Osteoblast (primary cell): ENCODE measurements around the gene ADAT1. TPM values are rescaled to one million over a fixed set of nuclear protein-coding genes. Genes with fewer than 3 reads are reported as not detected.

Source experiments
- DNase-seq: peaks from one replicate; pipeline ENCODE4 v3.0.0; 2011; ENCODE audit warnings: low spot score, mixed read lengths; ENCODE audit not compliant: insufficient read length; ENCODE audit errors: missing footprints
- H2AFZ ChIP-seq: 2 replicates; pipeline ENCODE4 v1.6.0; 2011; ENCODE audit warnings: mild to moderate bottlenecking, low read length
- H3K27ac ChIP-seq: 2 replicates; pipeline ENCODE4 v1.5.1; 2011; ENCODE audit warnings: mild to moderate bottlenecking, low read depth, low read length, moderate library complexity
- H3K27me3 ChIP-seq: 2 replicates; pipeline ENCODE4 v1.6.0; 2012; ENCODE audit warnings: mild to moderate bottlenecking, control low read depth, inconsistent platforms, low read length, moderate library complexity; ENCODE audit not compliant: insufficient read depth
- H3K36me3 ChIP-seq: 2 replicates; pipeline ENCODE4 v1.5.1; 2011; ENCODE audit warnings: mild to moderate bottlenecking, low read length, control low read depth, moderate library complexity; ENCODE audit not compliant: insufficient read depth
- H3K4me1 ChIP-seq: 2 replicates; pipeline ENCODE4 v1.5.1; 2011; ENCODE audit warnings: mild to moderate bottlenecking, low read length, control low read depth, moderate library complexity; ENCODE audit not compliant: insufficient read depth
- H3K4me2 ChIP-seq: 2 replicates; pipeline ENCODE4 v1.6.0; 2011; ENCODE audit warnings: mild to moderate bottlenecking, low read length; ENCODE audit not compliant: insufficient read depth
- H3K4me3 ChIP-seq: fragments of 200-600 bp; sonication (generic); 3 replicates; pipeline ENCODE4 v1.5.1; 2012; ENCODE audit warnings: mild to moderate bottlenecking, low read length, inconsistent platforms; ENCODE audit not compliant: insufficient read depth
- H3K79me2 ChIP-seq: 2 replicates; pipeline ENCODE4 v1.6.0; 2012; ENCODE audit warnings: mild to moderate bottlenecking, low read length, control low read depth, inconsistent platforms; ENCODE audit not compliant: insufficient read depth
- H3K9me3 ChIP-seq: 2 replicates; pipeline ENCODE4 v1.5.1; 2011; ENCODE audit warnings: low read depth, low read length, control low read depth
- H4K20me1 ChIP-seq: 2 replicates; pipeline ENCODE4 v1.6.0; 2012; ENCODE audit warnings: mild to moderate bottlenecking, low read length, control low read depth; ENCODE audit not compliant: insufficient read depth
- CTCF ChIP-seq: IDR thresholded peaks from 2 replicates; pipeline ENCODE4 v1.5.1; 2011; ENCODE audit warnings: mild to moderate bottlenecking, low read depth, low read length, moderate library complexity; ENCODE audit errors: extremely low read depth
- total RNA-seq: library from RNA; depleted of rRNA; stranded (reverse); fragments of >200 nt; gene quantifications from 2 replicates; pipeline ENCODE4 v1.2.3, GENCODE V29; 2012

Gene ADAT1
- total RNA-seq, 1 donor: 46.0 TPM

- TF ChIP-seq CTCF: no peak
- no peaks in the 10 kb centered on the region for H3K9me3 ChIP-seq
- H3K27me3 ChIP-seq: no peaks in the 10 kb centered on the region
- no peaks in the 10 kb centered on the region for H3K79me2 ChIP-seq
- no peaks in the 10 kb centered on the region for H4K20me1 ChIP-seq
- peaks cover 65% of the 10 kb centered on the region for H3K36me3 ChIP-seq
- H2AFZ ChIP-seq: no peak overlapping the region
- no peak overlapping the region for H3K4me2 ChIP-seq
- no peak for DNase-seq
- no peak overlapping the region for H3K27ac ChIP-seq
- H3K4me3 ChIP-seq: no peak overlapping the region
- peaks cover 3% of the 10 kb centered on the region for H3K4me1 ChIP-seq
Observed at GRCh38 chr16:75615619-75616018, 7.5 kb downstream of the ADAT1 start.

- H3K4me3 ChIP-seq: no peak overlapping the region
- H3K36me3 ChIP-seq: peaks cover 60% of the 10 kb centered on the region
- H4K20me1 ChIP-seq: no peaks in the 10 kb centered on the region
- no peaks in the 10 kb centered on the region for H3K79me2 ChIP-seq
- H2AFZ ChIP-seq: no peak overlapping the region
- no peak for TF ChIP-seq CTCF
- no peaks in the 10 kb centered on the region for H3K9me3 ChIP-seq
- peaks cover 3% of the 10 kb centered on the region for H3K4me1 ChIP-seq
- H3K27ac ChIP-seq: no peak overlapping the region
- DNase-seq: no peak
- H3K27me3 ChIP-seq: no peaks in the 10 kb centered on the region
- H3K4me2 ChIP-seq: no peak overlapping the region
Observed at GRCh38 chr16:75614066-75614897, 8.8 kb downstream of the ADAT1 start.

GRCh38 chr16:75606507-75606906 lies 16.6 kb downstream of the ADAT1 start:
- Histone ChIP-seq H3K4me2 (no peak overlapping the region), H3K4me1 (no peaks in the 10 kb centered on the region), H2AFZ (no peak overlapping the region), H3K36me3 (peaks cover 63% of the 10 kb centered on the region), H3K4me3 (no peak overlapping the region), H3K9me3 (no peaks in the 10 kb centered on the region), H3K27ac (no peak overlapping the region), H3K79me2 (no peaks in the 10 kb centered on the region), H4K20me1 (no peaks in the 10 kb centered on the region), H3K27me3 (no peaks in the 10 kb centered on the region)
- DNase-seq: no peak
- no peak for TF ChIP-seq CTCF

GRCh38 chr16:75603241-75603640 lies 19.8 kb downstream of the ADAT1 start:
- no peak overlapping the region for H3K4me2 ChIP-seq
- H2AFZ ChIP-seq: no peak overlapping the region
- no peak overlapping the region for H3K27ac ChIP-seq
- no peak for DNase-seq
- H3K36me3 ChIP-seq: peaks cover 48% of the 10 kb centered on the region
- no peaks in the 10 kb centered on the region for H3K4me1 ChIP-seq
- no peaks in the 10 kb centered on the region for H3K9me3 ChIP-seq
- TF ChIP-seq CTCF: no peak
- H3K79me2 ChIP-seq: no peaks in the 10 kb centered on the region
- no peaks in the 10 kb centered on the region for H4K20me1 ChIP-seq
- no peaks in the 10 kb centered on the region for H3K27me3 ChIP-seq
- H3K4me3 ChIP-seq: no peak overlapping the region
